ENCODE data around the gene SORD.

GRCh38 chr15:45030743-45031142 is 7.7 kb downstream of the SORD start:
- TF ChIP-seq CTCF (IDR thresholded peaks at IDR 0.05; ENCODE audit: extremely low read depth in 1 of 2, insufficient read depth in 1 of 2, low read depth in 1 of 2, low read length in 2 of 2) (no peak), POLR2AphosphoS5 (IDR thresholded peaks at IDR 0.05; ENCODE audit: insufficient read depth, low read depth, low read length) (no peak)

Measured in endothelial cell of umbilical vein (primary cell).